ENCODE measurements around the gene STK32B.

Gene STK32B

GRCh38 chr4:5370286-5370685 lies 319.0 kb downstream of the STK32B start:
- FAIRE-seq = no peak

DNA sequence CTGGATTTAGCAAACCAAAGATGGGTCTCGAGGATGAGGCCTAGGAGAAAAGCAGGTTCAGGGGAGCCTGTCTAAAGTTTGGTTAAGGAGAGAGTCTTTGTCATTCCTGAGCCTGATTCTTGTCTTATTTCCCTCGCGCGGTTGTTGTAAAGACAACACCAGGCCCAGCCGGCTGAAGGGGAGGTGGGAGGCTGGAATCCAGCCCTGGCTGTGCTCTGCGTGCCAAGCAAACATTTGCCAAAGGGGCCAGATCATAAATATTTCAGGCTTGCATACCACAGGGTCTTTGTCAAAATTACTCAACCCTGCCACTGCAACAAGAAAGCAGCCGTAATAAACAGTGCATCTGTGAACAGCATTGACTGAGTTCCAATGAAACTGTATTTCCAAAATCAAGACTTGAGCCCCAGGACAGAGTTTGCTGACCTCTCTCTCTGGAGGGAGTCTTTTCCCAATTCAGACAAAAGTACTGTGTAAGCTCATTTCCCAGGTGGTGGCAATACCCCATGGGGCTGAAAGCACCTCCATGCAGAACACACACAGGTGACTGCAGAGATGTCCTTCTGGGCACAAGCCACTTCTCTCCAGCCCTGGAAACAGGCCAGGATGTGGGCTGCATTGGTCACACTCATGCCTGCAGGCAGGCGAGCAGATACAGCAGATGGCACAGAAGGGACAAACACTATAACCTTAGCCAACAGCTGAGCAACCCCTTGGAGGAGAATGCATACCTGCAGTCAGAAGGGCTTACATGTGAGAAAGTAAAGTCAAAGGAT lies 320.3 kb downstream of the STK32B start:
- FAIRE-seq = no peak

GRCh38 chr4:5372198-5372597 lies 320.9 kb downstream of the STK32B start:
- FAIRE-seq = no peak

GRCh38 chr4:5373327-5373726 lies 322.0 kb downstream of the STK32B start:
- FAIRE-seq = no peak

- no peak for FAIRE-seq
Observed at GRCh38 chr4:5374592-5374991, 323.3 kb downstream of the STK32B start.

DNA sequence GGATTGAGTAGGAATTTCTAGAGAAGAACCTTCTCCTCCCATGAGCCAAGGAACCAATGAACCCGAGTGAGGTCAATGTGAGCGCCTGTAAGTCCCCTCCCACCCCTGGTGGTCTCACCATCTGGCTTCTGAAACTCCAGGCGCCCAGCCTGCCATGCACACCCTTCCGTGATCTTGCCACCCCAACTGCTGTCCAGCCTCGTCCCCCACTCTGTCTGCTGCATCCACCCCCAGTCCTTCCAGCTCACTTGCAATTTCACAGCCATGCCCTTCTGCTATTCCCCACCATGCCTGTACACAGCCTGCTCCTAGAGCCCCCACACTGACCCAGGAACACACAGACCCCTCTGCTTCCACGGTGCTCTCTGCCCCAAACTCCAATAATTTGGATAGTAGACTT lies 323.7 kb downstream of the STK32B start:
- FAIRE-seq = no peak

DNA sequence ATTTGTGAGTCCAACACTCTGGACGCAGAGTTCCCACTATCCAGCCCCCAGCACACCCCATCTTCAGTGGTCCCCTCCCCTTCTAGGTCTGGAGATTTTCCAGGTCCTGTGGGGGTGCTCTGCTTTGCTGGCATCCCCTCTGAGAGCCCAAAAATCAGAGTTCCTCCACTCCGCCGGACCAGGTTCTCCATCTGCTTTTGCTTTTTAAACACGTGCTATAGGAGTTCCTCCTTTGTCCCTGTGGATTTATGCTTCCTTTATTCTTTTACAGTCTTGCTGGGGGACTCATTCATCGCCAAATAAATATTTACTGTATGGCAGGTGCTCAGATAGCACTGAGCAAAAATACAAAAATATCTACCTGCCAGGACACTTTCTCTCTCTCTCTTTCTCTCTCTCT lies 324.7 kb downstream of the STK32B start:
- no peak for FAIRE-seq

DNA sequence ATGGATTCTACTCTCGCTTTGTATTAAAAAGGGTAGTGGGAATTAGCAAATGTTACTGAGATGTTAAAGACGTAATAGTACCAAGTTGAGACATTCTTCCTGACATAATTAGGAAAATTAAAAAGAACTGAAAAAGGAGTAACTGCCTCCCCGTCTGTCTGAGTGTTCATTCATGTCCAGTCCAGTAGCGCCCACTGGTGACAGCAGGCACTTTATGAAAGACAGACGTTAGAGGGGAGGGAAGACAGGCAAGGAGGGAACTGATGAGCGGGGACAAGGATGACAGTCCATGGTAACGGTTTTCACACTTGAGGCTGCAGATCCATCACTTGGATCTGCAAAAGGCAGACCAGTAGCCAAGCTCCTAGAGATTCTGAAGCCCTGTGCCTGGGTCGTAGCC lies 326.7 kb downstream of the STK32B start:
- FAIRE-seq = no peak

GRCh38 chr4:5379895-5380294 lies 328.6 kb downstream of the STK32B start:
- FAIRE-seq = no peak

DNA sequence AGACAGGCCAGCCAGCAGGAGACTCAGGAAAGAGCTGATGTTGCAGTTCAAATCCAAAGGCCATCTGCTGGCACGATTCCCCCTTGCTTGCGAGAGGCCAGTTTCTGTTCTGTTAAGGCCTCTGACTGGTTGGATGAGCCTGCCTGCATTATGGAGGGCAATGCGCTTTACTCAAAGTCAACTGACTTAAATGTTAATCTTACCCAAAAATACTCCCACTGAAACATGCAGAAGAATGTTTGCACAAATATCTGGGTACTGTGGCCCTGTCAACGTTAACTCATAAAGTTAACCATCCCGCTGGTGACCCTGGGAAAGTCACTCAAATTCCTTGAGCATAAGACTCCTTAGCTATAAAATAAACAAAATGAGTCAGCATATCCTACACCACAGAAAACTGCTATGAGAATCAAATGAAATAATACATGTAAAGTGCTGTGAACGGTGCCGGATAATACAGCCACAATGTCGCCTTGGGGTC lies 330.7 kb downstream of the STK32B start:
- no peak for FAIRE-seq

GRCh38 chr4:5383191-5383980 lies 332.1 kb downstream of the STK32B start:
- no peak for FAIRE-seq

DNA sequence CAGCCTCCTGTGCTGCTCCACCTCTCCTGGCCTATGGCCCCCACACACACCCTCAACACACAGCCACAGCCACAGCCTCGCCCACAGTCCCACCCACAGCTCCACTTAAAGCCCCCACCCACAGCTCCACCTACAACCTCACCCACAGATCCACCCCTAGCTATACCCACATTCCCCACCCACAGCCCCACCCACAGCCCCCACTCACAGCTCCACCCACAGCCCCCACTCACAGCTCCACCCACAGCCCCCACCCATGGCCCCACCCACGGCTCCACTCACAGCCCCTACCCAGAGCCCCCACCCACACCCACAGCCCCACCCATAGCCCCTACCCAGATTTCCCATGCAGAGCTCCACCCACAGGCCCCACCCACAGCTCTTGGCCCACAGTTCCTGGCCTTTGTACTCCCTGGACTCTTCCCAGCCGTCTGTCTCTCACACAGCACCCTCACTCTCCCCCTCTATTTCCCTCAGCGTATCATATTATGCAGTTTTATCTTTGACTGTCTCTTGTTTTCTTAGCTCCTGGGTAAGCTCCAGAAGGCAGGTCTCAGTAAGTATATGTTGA lies 334.5 kb downstream of the STK32B start:
- no peak for FAIRE-seq

GRCh38 chr4:5386921-5387320 lies 335.6 kb downstream of the STK32B start:
- no peak for FAIRE-seq

GRCh38 chr4:5387457-5387856 lies 336.2 kb downstream of the STK32B start:
- no peak for FAIRE-seq

DNA sequence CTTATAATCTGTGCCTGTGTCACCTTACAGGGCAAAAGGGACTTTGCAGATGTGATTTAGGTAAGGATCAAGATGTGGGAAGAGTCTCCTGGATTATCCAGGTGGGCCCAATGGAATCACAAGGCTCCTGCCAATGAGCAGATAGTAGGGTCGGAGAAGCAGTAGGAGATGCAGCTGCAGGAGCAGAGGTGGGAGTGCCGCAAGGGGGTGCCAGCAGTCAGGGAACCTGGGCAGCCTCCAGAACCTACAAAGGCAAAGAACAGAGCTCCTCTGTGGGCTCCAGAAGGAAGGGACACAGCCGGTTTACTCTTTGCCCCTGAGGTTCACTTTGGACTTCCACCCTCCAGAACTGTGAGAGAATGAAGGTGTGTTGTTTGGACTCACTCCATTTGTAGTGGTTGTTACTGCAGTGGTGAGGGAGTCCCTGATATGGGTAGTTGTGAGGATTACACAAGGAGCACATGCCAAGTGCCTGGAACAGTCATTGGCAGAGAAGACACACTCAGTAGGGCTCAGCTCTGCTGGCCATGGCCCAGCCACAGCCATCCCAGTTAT lies 338.6 kb downstream of the STK32B start:
- FAIRE-seq = no peak

DNA sequence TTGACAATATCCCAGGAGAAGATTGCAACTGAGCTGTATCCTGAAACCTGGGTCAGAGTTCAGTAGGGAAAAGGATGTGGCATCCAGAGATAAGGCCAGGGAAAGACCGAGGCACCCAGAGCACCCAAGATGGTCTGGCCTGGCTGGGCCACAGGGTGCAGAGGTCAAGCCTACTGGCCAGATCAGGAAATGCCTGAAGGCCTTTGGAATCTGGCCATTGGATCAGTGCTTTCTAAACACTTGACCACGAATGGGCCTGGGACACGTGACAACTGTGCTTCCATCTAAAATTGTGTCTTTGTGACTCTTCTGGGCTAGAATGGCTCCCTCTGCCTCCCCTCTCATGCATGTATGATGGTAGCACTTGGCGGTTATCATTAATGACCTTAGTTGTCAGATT lies 340.2 kb downstream of the STK32B start:
- no peak for FAIRE-seq

GRCh38 chr4:5393911-5394513 lies 342.7 kb downstream of the STK32B start:
- no peak for FAIRE-seq

- no peak for FAIRE-seq
Observed at GRCh38 chr4:5395781-5396180, 344.5 kb downstream of the STK32B start.

DNA sequence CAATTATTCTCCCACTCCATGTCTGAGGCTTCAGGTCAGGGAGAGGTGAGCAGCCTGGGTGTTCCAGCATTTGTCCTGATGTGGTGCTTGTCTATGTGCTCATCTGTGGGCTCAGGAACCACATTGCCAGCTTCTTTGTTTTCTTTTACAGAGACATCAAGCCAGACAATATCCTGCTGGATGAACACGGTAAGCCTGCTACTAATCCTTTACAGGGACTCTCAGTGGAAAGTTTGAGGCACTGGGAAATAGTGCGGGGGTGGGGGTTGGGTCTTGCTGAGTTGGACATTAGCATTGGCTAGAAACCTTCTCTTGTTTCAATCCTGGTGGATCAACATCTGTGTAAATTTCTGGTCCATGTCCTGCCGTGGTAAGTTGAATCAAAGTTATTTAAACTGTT lies 346.8 kb downstream of the STK32B start:
- no peak for FAIRE-seq

- FAIRE-seq = no peak
Observed at GRCh38 chr4:5399124-5399523, 347.8 kb downstream of the STK32B start.

DNA sequence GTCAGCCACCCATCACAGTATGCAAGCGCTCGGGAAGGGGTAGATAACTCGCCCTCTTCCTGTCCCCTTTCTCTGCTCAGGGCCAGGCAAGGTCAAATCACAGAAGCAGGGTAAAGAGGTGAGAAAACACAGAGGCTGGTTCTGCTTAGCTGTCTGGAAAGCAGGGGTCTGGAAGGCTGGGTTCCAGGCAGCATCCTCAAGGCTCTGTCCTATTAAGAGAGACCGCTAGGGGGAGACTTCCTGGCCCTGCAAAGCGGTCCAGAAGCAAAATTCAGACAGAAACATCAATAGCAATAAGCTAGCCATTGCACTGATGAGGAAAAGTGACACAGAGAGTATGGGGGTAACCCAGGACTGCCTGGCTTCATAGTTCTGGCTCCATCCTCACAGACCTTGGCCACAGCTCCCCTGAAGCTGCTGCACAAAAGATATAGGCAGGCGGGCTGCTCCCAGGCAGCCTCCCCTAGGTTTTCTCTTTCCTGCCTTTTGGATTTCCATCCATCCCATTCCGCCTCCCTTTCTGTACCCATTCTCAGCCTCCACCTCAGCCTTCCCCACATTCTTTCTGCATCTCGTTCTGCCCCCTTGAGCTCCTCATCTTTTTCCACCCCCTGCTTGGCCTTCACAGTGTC lies 348.6 kb downstream of the STK32B start:
- no peak for FAIRE-seq

- no peak for FAIRE-seq
Observed at GRCh38 chr4:5403746-5404497, 352.6 kb downstream of the STK32B start.

Measured in endometrium (tissue), 2 donors.